ENCODE measurements around the gene TRIP12.

DNA sequence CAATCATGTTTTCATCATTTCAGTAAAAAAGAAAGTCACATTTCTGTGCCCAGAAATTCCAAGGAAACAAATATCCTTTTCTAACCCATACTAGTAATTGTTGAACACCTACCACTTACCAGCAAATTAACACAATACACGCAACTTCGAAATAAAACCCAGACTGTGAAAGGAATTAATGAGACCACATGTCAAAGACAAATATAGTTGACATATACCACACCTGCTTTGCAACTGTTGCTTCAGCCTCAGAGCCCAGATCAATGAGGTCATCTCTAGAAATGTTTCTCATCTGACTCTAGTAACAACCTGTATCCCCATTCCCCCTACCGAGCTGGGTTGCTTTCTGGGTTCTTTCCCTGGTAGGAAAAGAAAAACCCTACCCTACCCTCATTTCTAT, 52.6 kb downstream of the TRIP12 start:
- TF ChIP-seq REST (IDR thresholded peaks at IDR 0.05; ENCODE audit: insufficient read depth in 1 of 2, low read depth in 2 of 2, low read length in 2 of 2) (no peak), POLR2AphosphoS5 (IDR thresholded peaks at IDR 0.05; ENCODE audit: low read depth, low read length) (no peak), TAF1 (IDR thresholded peaks at IDR 0.05; ENCODE audit: borderline replicate concordance, insufficient read depth, low read length) (no peak)

Measured in PFSK-1 (cell line).